ENCODE measurements around the gene RAF1. TPM values are rescaled to one million over a fixed set of nuclear protein-coding genes. Genes with fewer than 3 reads are reported as not detected.
A peak's percentile ranks its signal among the peaks of the same experiment; 100 is the strongest.

RAF1 gene
- total and polyA plus RNA-seq, 2 of the 13 experiments (the other 11 are each of a cell fraction or from before 2014, with no cell fraction given), result 72.2 to 91.4 TPM

DNA sequence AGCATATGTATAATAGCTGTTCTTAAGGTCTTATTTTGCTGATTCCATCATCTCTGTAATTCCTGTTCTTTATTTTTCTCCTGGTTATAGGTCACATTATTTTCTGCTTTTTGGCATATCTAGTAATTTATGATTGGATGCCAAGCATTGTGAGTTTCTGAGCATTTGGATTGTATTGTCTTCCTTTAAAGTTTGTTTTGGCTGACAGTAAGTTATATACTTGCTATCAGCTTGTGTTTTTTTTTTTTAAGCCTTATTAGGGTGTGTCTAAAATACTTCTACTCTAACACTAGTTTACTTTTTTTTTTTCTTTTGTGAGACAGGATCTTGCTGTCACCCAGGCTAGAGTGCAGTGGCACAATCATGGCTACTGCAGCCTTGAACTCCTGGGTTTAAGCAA lies 96.9 kb downstream of the RAF1 start:
- in situ Hi-C loops (cut with HindIII; ENCODE audit: extremely low pct_ligation_motif_present, low pct_unique_long_range_greater_than_20kb), result no loop called here

DNA sequence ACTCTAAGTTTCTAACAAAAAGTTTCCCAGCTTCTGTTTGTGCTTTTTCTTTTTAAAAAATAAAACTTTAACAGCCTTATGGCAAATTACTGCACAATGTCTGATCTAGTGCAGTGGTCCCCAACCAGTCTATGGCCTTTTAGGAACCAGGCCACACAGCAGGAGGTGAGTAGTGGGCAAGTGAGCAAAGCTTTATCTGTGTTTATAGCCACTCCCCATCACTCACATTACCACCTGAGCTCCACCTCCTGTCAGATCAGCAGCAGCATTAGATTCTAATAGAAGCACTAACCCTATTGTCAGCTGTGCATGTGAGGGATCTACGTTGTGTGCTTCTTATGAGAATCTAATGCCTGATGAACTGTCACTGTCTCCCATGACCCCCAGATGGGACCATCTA lies 101.5 kb downstream of the RAF1 start:
- in situ Hi-C loops (cut with HindIII; ENCODE audit: extremely low pct_ligation_motif_present, low pct_unique_long_range_greater_than_20kb), result no loop called here
- no peaks in the 10 kb centered on the region for H3K9me3 ChIP-seq (ENCODE audit: low read length)
- H3K4me1 ChIP-seq (ENCODE audit: insufficient read depth, low read length), result peaks cover 61% of the 10 kb centered on the region
- no peak overlapping the region for H3K27ac ChIP-seq (ENCODE audit: extremely low read length, insufficient read depth, low read length)
- no peak for DNase-seq (ENCODE audit: low spot score)
- no peak overlapping the region for H3K4me3 ChIP-seq (replicated peaks in 1 of 3; ENCODE audit: insufficient read depth in 1 of 3, low read depth in 2 of 3, low read length in 3 of 3)
- no peaks in the 10 kb centered on the region; a peak in 1 of 5 replicates for H3K27me3 ChIP-seq (ENCODE audit: control insufficient read depth in 1 of 2, insufficient read depth in 2 of 2, low read length in 2 of 2)
- ChIA-PET CTCF (ENCODE audit: low intra/inter-chr PET ratio, low total read pairs) (no interaction called here), POLR2A (interaction anchor here (0.7 kb wide), 1 partner anchor 102 kb away, joined by 3 read pairs; the partner anchor contains the start of gene RAF1)
- no peak for ATAC-seq
- intact Hi-C loops (cut with micrococcal nuclease; ENCODE audit: unreplicated experiment), result no loop called here
- peak overlapping the region; percentile 56; the same call in 1 of the 2 replicates for H3K4me2 ChIP-seq (ENCODE audit: low read depth, low read length)
- H2AFZ ChIP-seq (ENCODE audit: low read length), result no peak overlapping the region
- peaks cover 93% of the 10 kb centered on the region for H3K79me2 ChIP-seq (ENCODE audit: insufficient read depth, low read length)
- no peak for FAIRE-seq
- H3K36me3 ChIP-seq (replicated peaks in 1 of 2; ENCODE audit: control insufficient read depth in 1 of 2, insufficient read depth in 2 of 2, low read length in 2 of 2), result 0 out of 5 replicates have a peak, but pooled peaks cover 0 to 3% of the 10 kb centered on the region in 2 experiments
- no TSS peak for BruUV-seq (replicated peaks)
- 87% methylated on average over 1 of the region's 1 CpG for WGBS (ENCODE audit: low lambda C conversion rate)
- no peak overlapping the region for H3K9ac ChIP-seq (ENCODE audit: insufficient read depth, low read depth, low read length)
- peaks cover 70% of the 10 kb centered on the region for H4K20me1 ChIP-seq (ENCODE audit: insufficient read depth, low read length)
- TF ChIP-seq HBP1 (CRISPR knock-in tag; IDR thresholded peaks at IDR 0.05; ENCODE audit: low read depth), result no peak
- no peak for TF ChIP-seq JUNB (CRISPR knock-in tag; IDR thresholded peaks at IDR 0.05; ENCODE audit: borderline replicate concordance)
- TF ChIP-seq FOXJ3 (CRISPR knock-in tag; IDR thresholded peaks at IDR 0.05; ENCODE audit: borderline replicate concordance), result no peak
- TF ChIP-seq U2AF2 (IDR thresholded peaks at IDR 0.05; ENCODE audit: low read depth, low read length), result no peak
- no peak for TF ChIP-seq ZNF136 (CRISPR knock-in tag; IDR thresholded peaks at IDR 0.05; ENCODE audit: low read depth)
- no peak for TF ChIP-seq ZNF703 (CRISPR knock-in tag; IDR thresholded peaks at IDR 0.05; ENCODE audit: borderline replicate concordance)
- TF ChIP-seq CTCF (CRISPR knock-in tag; IDR thresholded peaks at IDR 0.05), result no peak
- no peak for TF ChIP-seq CEBPZ (IDR thresholded peaks at IDR 0.05; ENCODE audit: low read length)
- no peak for TF ChIP-seq MYNN (CRISPR knock-in tag; IDR thresholded peaks at IDR 0.05; ENCODE audit: low read depth)

More for the DNA sequence above, 96.9 kb downstream of the RAF1 start:
- Histone ChIP-seq H3K9me3 (ENCODE audit: low read length) (no peaks in the 10 kb centered on the region), H2AFZ (ENCODE audit: low read length) (no peak overlapping the region), H3K27ac (ENCODE audit: extremely low read length, insufficient read depth, low read length) (no peak overlapping the region), H3K9ac (ENCODE audit: insufficient read depth, low read depth, low read length) (no peak overlapping the region), H3K27me3 (ENCODE audit: control insufficient read depth in 1 of 2, insufficient read depth in 2 of 2, low read length in 2 of 2) (no peaks in the 10 kb centered on the region), H3K4me3 (replicated peaks in 1 of 3; ENCODE audit: insufficient read depth in 1 of 3, low read depth in 2 of 3, low read length in 3 of 3) (no peak overlapping the region), H4K20me1 (ENCODE audit: insufficient read depth, low read length) (peaks cover 39% of the 10 kb centered on the region), H3K36me3 (replicated peaks in 1 of 2; ENCODE audit: control insufficient read depth in 1 of 2, insufficient read depth in 2 of 2, low read length in 2 of 2) (peaks cover 18 to 40% of the 10 kb centered on the region in 2 experiments; a peak in 4 of 5 replicates), H3K4me1 (ENCODE audit: insufficient read depth, low read length) (peaks cover 25% of the 10 kb centered on the region), H3K4me2 (ENCODE audit: low read depth, low read length) (no peak overlapping the region), H3K79me2 (ENCODE audit: insufficient read depth, low read length) (peaks cover 66% of the 10 kb centered on the region)
- POLR2A ChIA-PET, result no interaction called here
- no TSS peak for BruUV-seq (replicated peaks)
- TF ChIP-seq ASH2L (IDR thresholded peaks at IDR 0.05; ENCODE audit: insufficient read length, low read depth, low read length) (no peak), NFE2 (CRISPR knock-in tag; IDR thresholded peaks at IDR 0.05) (no peak)
- FAIRE-seq (no peak), ATAC-seq (no peak), DNase-seq (ENCODE audit: low spot score) (no peak)
- CTCF ChIA-PET (ENCODE audit: low intra/inter-chr PET ratio, low total read pairs), result no interaction called here
- intact Hi-C loops (cut with micrococcal nuclease; ENCODE audit: unreplicated experiment), result no loop called here
